HG02970 (cell line): Measurements from ENCODE around the gene ANKAR.
"Not testable (repeated sequence)": the region's sequence is repeated elsewhere in the genome, so short reads cannot be mapped to it uniquely, and the experiment has no call there.

ENCODE experiments used
- ATAC-seq: cut with Tn5 transposase; IDR thresholded peaks from one replicate; pipeline ENCODE4 v1.9.1; 2021; ENCODE audit warnings: mild to moderate bottlenecking, moderate library complexity, moderate number of reproducible peaks; ENCODE audit not compliant: unreplicated experiment, low FRiP score

Gene ANKAR

GRCh38 chr2:189674374-189675112, at the start of gene ANKAR:
Gene ANKAR (plus strand): TSS chr2:189674670. CDS start chr2:189676491, 1,821 bp downstream.
- peak; percentile 99 for ATAC-seq

- ATAC-seq, result no peak
These were observed 48.8 kb upstream of the ANKAR start for GRCh38 chr2:189625636-189626035.

- no peak for ATAC-seq
These were observed 46.7 kb upstream of the ANKAR start for GRCh38 chr2:189627789-189628188.

- ATAC-seq, result no peak
These were observed 45.5 kb upstream of the ANKAR start for GRCh38 chr2:189628817-189629530.

- no peak for ATAC-seq
These were observed 44.7 kb upstream of the ANKAR start for GRCh38 chr2:189629531-189630453.

GRCh38 chr2:189631849-189632248, 42.6 kb upstream of the ANKAR start:
- ATAC-seq, result no peak

GRCh38 chr2:189633392-189633811, 41.1 kb upstream of the ANKAR start:
- no peak for ATAC-seq

GRCh38 chr2:189635353-189635752, 39.1 kb upstream of the ANKAR start:
- ATAC-seq, result no peak

GRCh38 chr2:189638301-189639006, 36.0 kb upstream of the ANKAR start:
- no peak for ATAC-seq

- ATAC-seq, result no peak
These were observed 35.4 kb upstream of the ANKAR start for GRCh38 chr2:189639007-189639609.

GRCh38 chr2:189641002-189641401, 33.5 kb upstream of the ANKAR start:
- ATAC-seq, result no peak

- no peak for ATAC-seq
These were observed 32.9 kb upstream of the ANKAR start for GRCh38 chr2:189641590-189641989.

- ATAC-seq, result no peak
These were observed 27.9 kb upstream of the ANKAR start for GRCh38 chr2:189646521-189646920.

GRCh38 chr2:189648846-189649509, 25.5 kb upstream of the ANKAR start:
- no peak for ATAC-seq

GRCh38 chr2:189651284-189651683, 23.2 kb upstream of the ANKAR start:
- ATAC-seq, result no peak

- ATAC-seq, result not testable (repeated sequence)
These were observed 21.0 kb upstream of the ANKAR start for GRCh38 chr2:189653464-189653863.

- ATAC-seq, result no peak
These were observed 19.8 kb upstream of the ANKAR start for GRCh38 chr2:189654641-189655040.

- no peak for ATAC-seq
These were observed 16.6 kb upstream of the ANKAR start for GRCh38 chr2:189657867-189658266.
